ENCODE data around the gene DLG5. TPM values are rescaled to one million over a fixed set of nuclear protein-coding genes. Genes with fewer than 3 reads are reported as not detected.

The DLG5 gene
- total RNA-seq, 1 donor from 2014 or later, result 1.1 TPM

DNA sequence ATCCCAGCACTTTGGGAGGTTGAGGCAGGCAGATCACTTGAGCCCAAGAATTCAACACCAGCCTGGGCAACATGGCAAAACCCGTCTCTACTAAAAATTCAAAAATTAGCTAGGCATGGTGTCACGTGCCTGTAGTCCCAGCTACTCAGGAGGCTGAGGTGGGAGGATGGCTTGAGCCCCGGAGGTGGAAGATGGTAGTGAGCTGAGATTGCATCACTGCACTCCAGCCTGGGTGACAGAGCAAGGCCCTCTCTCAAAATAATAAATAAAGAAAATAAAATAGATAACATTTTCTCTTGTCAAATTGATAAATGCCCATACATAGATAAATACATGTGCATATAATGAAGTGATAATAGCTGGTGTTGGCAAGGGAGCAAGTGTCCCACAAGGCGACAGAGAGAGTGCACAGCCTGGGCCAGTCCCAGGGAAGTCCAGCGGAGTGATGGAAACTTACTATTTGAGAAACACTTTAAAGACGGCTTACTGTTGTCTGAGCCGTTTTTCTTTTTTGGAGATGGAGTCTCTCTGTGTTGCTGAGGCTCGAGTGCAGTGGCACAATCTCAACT, 33.4 kb upstream of the DLG5 start:
- H3K36me3 Mint-ChIP-seq (ENCODE audit: low read depth), result no peaks in the 10 kb centered on the region
- ChIA-PET CTCF (no interaction called here), POLR2A (no interaction called here)
- ATAC-seq (ENCODE audit: low read depth), result no peak
- no peak overlapping the region for H3K27ac Mint-ChIP-seq
- H3K4me3 Mint-ChIP-seq, result no peak overlapping the region
- H3K9me3 Mint-ChIP-seq, result peaks cover 12% of the 10 kb centered on the region
- no peaks in the 10 kb centered on the region for H3K4me1 Mint-ChIP-seq
- intact Hi-C loops (cut with micrococcal nuclease), result no loop called here
- no peak for TF ChIP-seq CTCF (IDR thresholded peaks at IDR 0.05)
- peaks cover 11% of the 10 kb centered on the region for H3K27me3 Mint-ChIP-seq
- no peak for DNase-seq

DNA sequence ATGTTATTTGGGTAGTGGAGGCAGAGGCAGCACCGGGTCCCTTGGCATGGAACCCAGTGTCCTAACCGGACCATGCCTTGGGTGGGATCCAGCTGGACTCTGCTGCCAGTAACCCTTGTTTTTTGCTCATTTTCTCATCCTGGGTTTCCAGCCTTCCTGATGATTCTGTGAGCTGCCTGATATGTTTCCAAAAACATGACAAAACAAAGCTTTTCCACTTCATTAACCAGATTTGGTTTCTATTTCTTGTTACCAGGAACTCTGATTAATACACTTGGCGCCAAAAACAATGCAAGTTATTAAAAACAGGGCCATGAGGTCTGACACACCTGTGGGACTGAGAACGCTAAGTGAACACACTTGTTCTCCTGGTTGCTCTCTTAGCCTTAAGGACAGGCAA, 32.8 kb upstream of the DLG5 start:
- ATAC-seq (ENCODE audit: low read depth) (no peak), DNase-seq (no peak)
- Mint-ChIP-seq H3K4me1 (no peaks in the 10 kb centered on the region), H3K27ac (no peak overlapping the region), H3K9me3 (peaks cover 12% of the 10 kb centered on the region), H3K27me3 (peaks cover 8% of the 10 kb centered on the region), H3K36me3 (ENCODE audit: low read depth) (no peaks in the 10 kb centered on the region), H3K4me3 (no peak overlapping the region)
- ChIA-PET POLR2A (no interaction called here), CTCF (no interaction called here)
- intact Hi-C loops (cut with micrococcal nuclease), result no loop called here
- TF ChIP-seq CTCF (IDR thresholded peaks at IDR 0.05), result no peak

DNA sequence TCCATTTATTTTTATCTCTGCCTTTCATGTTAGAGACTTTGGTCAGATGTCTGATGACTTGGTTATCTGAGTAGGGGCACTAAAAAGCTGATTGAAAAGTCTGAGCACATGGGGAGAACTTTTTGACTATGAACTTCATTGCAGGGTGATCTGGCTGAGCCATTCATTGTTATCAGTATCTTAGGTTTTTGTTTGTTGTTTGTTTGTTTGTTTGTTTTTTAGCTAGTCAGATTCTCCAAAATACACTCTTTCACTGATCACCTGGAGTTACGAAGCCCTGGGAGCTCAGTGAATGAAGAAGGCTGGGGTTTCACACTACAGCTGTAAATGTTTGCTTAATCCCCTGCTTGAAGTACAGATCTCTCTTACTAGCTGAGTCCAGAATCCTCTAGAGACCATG, 28.6 kb upstream of the DLG5 start:
- peaks cover 16% of the 10 kb centered on the region for H3K9me3 Mint-ChIP-seq
- ChIA-PET CTCF (no interaction called here), POLR2A (no interaction called here)
- intact Hi-C loops (cut with micrococcal nuclease), result no loop called here
- no peak overlapping the region for H3K4me3 Mint-ChIP-seq
- H3K27ac Mint-ChIP-seq, result no peak overlapping the region
- no peak for TF ChIP-seq CTCF (IDR thresholded peaks at IDR 0.05)
- H3K4me1 Mint-ChIP-seq, result no peaks in the 10 kb centered on the region
- peaks cover 16% of the 10 kb centered on the region for H3K27me3 Mint-ChIP-seq
- DNase-seq, result no peak
- no peaks in the 10 kb centered on the region for H3K36me3 Mint-ChIP-seq (ENCODE audit: low read depth)
- no peak for ATAC-seq (ENCODE audit: low read depth)

- no peak overlapping the region for H3K27ac Mint-ChIP-seq
- no peaks in the 10 kb centered on the region for H3K4me1 Mint-ChIP-seq
- no peak for ATAC-seq (ENCODE audit: low read depth)
- H3K27me3 Mint-ChIP-seq, result peaks cover 10% of the 10 kb centered on the region
- no peak overlapping the region for H3K4me3 Mint-ChIP-seq
- intact Hi-C loops (cut with micrococcal nuclease), result no loop called here
- POLR2A ChIA-PET, result no interaction called here
- no peak for TF ChIP-seq CTCF (IDR thresholded peaks at IDR 0.05)
- DNase-seq, result no peak
- H3K36me3 Mint-ChIP-seq (ENCODE audit: low read depth), result no peaks in the 10 kb centered on the region
- CTCF ChIA-PET, result interaction anchor here (0.6 kb wide), 1 partner anchor 60 kb away, joined by 5 read pairs; no protein-coding TSS in a partner anchor
- peaks cover 16% of the 10 kb centered on the region for H3K9me3 Mint-ChIP-seq
These were observed 22.6 kb upstream of the DLG5 start for GRCh38 chr10:77949167-77949566.

DNA sequence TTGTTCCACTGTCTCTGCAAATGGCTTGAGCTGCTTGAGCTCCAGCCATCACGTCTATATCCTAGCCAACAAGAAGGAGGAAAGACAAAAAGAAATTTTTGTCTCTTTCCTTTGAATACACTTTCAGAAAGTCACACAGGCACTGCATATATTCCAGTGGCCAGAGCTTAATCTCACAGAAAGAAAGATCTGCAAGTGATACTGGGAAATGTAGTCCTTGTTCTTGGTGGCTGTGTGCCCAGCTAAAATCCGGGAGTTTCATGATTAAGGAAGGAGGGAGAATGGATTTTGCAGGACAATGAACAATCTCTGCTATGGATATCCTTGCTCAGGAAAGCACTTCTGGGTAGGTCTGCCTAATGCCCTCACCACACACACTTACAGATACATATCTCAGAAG, 19.5 kb upstream of the DLG5 start:
- no peaks in the 10 kb centered on the region for H3K4me1 Mint-ChIP-seq
- CTCF ChIA-PET, result no interaction called here
- intact Hi-C loops (cut with micrococcal nuclease), result no loop called here
- H3K27me3 Mint-ChIP-seq, result peaks cover 8% of the 10 kb centered on the region
- no peak for DNase-seq
- H3K9me3 Mint-ChIP-seq, result peaks cover 7% of the 10 kb centered on the region
- H3K36me3 Mint-ChIP-seq (ENCODE audit: low read depth), result no peaks in the 10 kb centered on the region
- no peak for ATAC-seq (ENCODE audit: low read depth)
- TF ChIP-seq CTCF (IDR thresholded peaks at IDR 0.05), result no peak
- no peak overlapping the region for H3K27ac Mint-ChIP-seq
- no peak overlapping the region for H3K4me3 Mint-ChIP-seq
- POLR2A ChIA-PET, result no interaction called here

Measured in activated B cell treated with CpG ODN at 0.5 μM for 24 hours (primary cell).